ENCODE data around the gene B3GNT3. TPM values are rescaled to one million over a fixed set of nuclear protein-coding genes. Genes with fewer than 3 reads are reported as not detected.

B3GNT3 gene
- total and polyA plus RNA-seq, 2 of the 8 experiments (the other 6 are each of a cell fraction or from before 2014, with no cell fraction given), result 1.5 TPM

- H3K4ac ChIP-seq (replicated peaks; ENCODE audit: insufficient read length, low read depth, low read length), result peak overlapping the region; percentile 17
- no peak overlapping the region for H2AFZ ChIP-seq (ENCODE audit: low read length)
- peak overlapping the region; percentile 50 to 72 (median 66) for H3K4me3 ChIP-seq (ENCODE audit: extremely low read depth in 1 of 4, insufficient read depth in 2 of 4, low read depth in 3 of 4, low read length in 4 of 4)
- no peak overlapping the region for H3K23ac ChIP-seq (ENCODE audit: insufficient read length)
- H2BK5ac ChIP-seq (ENCODE audit: low read depth, low read length), result no peak overlapping the region; the same call in 1 of the 2 replicates
- H2AK5ac ChIP-seq (ENCODE audit: low read depth, low read length), result 0 out of 2 replicates have a peak overlapping the region, but pooled peaks have one; percentile 8
- no peak for FAIRE-seq
- ChIA-PET CTCF (ENCODE audit: partially characterized antibody) (interaction anchor here (0.9 kb wide), 1 partner anchor 15 kb away, joined by 3 read pairs; the partner anchor contains the start of gene B3GNT3), POLR2A (ENCODE audit: partially characterized antibody) (interaction anchor here (0.9 to 1.1 kb wide), 3 partner anchors 25 to 85 kb away, joined by 3 read pairs; no protein-coding TSS in a partner anchor)
- no peaks in the 10 kb centered on the region for H3K79me2 ChIP-seq (ENCODE audit: control insufficient read depth in 1 of 2, insufficient read depth in 2 of 2, low read length in 2 of 2)
- 6% methylated on average over 15 of the region's 25 CpGs; no CpG with 5 or more reads in 1 of the 2 experiments for WGBS, 2 experiments (ENCODE audit: extremely low coverage in 1 of 2, insufficient coverage in 1 of 2, insufficient read length in 1 of 2, insufficient replicate concordance in 2 of 2, low coverage in 1 of 2, low lambda C conversion rate in 2 of 2, missing lambda C conversion rate in 1 of 2)
- H4K91ac ChIP-seq (replicated peaks; ENCODE audit: insufficient read length, low read length), result peak overlapping the region; percentile 30
- peaks cover 0 to 2% of the 10 kb centered on the region in 2 experiments for H4K20me1 ChIP-seq (replicated peaks in 1 of 2; ENCODE audit: control insufficient read depth in 1 of 2, insufficient read depth in 2 of 2, low read length in 2 of 2)
- H3K4me2 ChIP-seq (ENCODE audit: insufficient read depth in 1 of 2, low read depth in 2 of 2, low read length in 2 of 2), result peak overlapping the region; percentile 95 to 98
- H4K5ac ChIP-seq (ENCODE audit: insufficient read length, low read depth, low read length), result peak overlapping the region; percentile 13
- no peak overlapping the region for H3K27ac ChIP-seq (ENCODE audit: low read depth, low read length)
- H3K36me3 ChIP-seq (ENCODE audit: control insufficient read depth in 2 of 4, insufficient read depth in 4 of 4, low read length in 3 of 4), result no peaks in the 10 kb centered on the region
- peak; percentile 68 to 79 for DNase-seq (ENCODE audit: low read depth in 1 of 2, low spot score in 2 of 2)
- no peaks in the 10 kb centered on the region for H3K9me3 ChIP-seq (ENCODE audit: insufficient read depth in 2 of 2, low read depth in 1 of 2, low read length in 1 of 2)
- no peak overlapping the region for H3K56ac ChIP-seq (replicated peaks; ENCODE audit: insufficient read length, low read depth, low read length)
- H2BK15ac ChIP-seq (ENCODE audit: low read length), result peak overlapping the region; percentile 81; the same call in 1 of the 2 replicates
- peak overlapping the region in 3 of 4 experiments; percentile 25 to 28 (median 26); a peak in 3 of 7 replicates for H3K9ac ChIP-seq (replicated peaks in 1 of 4; ENCODE audit: extremely low read depth in 1 of 4, low read depth in 3 of 4, low read length in 3 of 4)
- peaks cover 9% of the 10 kb centered on the region for H3K23me2 ChIP-seq (ENCODE audit: low read depth, low read length)
- peak overlapping the region; percentile 93 for H3K18ac ChIP-seq (ENCODE audit: extremely low read depth, low read length)
- peaks cover 0 to 12% (median 9%) of the 10 kb centered on the region in 4 experiments; a peak in 6 of 7 replicates for H3K4me1 ChIP-seq (replicated peaks in 1 of 4; ENCODE audit: control insufficient read depth in 3 of 4, insufficient read depth in 4 of 4, low read length in 3 of 4)
- peak overlapping the region; percentile 52; the same call in 1 of the 2 replicates for H4K8ac ChIP-seq (ENCODE audit: extremely low read depth, insufficient read depth, low read length)
- no peak overlapping the region for H2BK20ac ChIP-seq (ENCODE audit: low read length)
- H3K79me1 ChIP-seq (ENCODE audit: low read depth, low read length), result peaks cover 9% of the 10 kb centered on the region
- H2BK120ac ChIP-seq (replicated peaks; ENCODE audit: low read depth, low read length), result no peak overlapping the region
- H3K14ac ChIP-seq (ENCODE audit: insufficient read length), result no peak overlapping the region
- H3K27me3 ChIP-seq (replicated peaks in 1 of 4; ENCODE audit: control insufficient read depth in 3 of 4, extremely low read depth in 1 of 4, insufficient read depth in 3 of 4, low read length in 3 of 4), result no peaks in the 10 kb centered on the region
- H2BK12ac ChIP-seq (ENCODE audit: low read depth, low read length), result peak overlapping the region; percentile 43; the same call in 1 of the 2 replicates
- TF ChIP-seq CREB1 (IDR thresholded peaks at IDR 0.05) (peak; percentile 45; the same call in 1 of the 2 replicates), SP1 (IDR thresholded peaks at IDR 0.05; ENCODE audit: low read depth, low read length) (peak; percentile 43; the same call in 1 of the 2 replicates), HDAC2 (IDR thresholded peaks at IDR 0.05; ENCODE audit: borderline replicate concordance in 1 of 2, low read depth in 2 of 2, low read length in 2 of 2) (peak in 1 of 2 experiments; percentile 89; a peak in 1 of 4 replicates), ATF2 (IDR thresholded peaks at IDR 0.05; ENCODE audit: low read length) (no peak), BACH1 (IDR thresholded peaks at IDR 0.05; ENCODE audit: low read length) (no peak), SRF (IDR thresholded peaks at IDR 0.05; ENCODE audit: low read depth, low read length) (no peak), JUND (IDR thresholded peaks at IDR 0.05; ENCODE audit: low read length) (no peak), MAFK (IDR thresholded peaks at IDR 0.05; ENCODE audit: low read depth, low read length) (no peak), SIRT6 (IDR thresholded peaks at IDR 0.05; ENCODE audit: low read length) (no peak)
Measured at GRCh38 chr19:17778968-17779929, 15.7 kb upstream of the B3GNT3 start.
